Activated naive CD4-positive, alpha-beta T cell treated with anti-CD3 and anti-CD28 coated beads, Interleukin-2, amount 10 ng/mL, durations not matched to agents 7 days and 5 days (primary cell): ENCODE results near the gene ZNF490.
A peak's percentile ranks its signal among the peaks of the same experiment; 100 is the strongest.
"Not testable (repeated sequence)": the region's sequence is repeated elsewhere in the genome, so short reads cannot be mapped to it uniquely, and the experiment has no call there.

Source experiments
- CTCF ChIA-PET: fragments of 350-600 bp; sonication (Branson Sonifier 250); formaldehyde crosslinking; loops from one replicate; lab custom pipeline; 2021; ENCODE audit warnings: antibody characterized with exemption; lab: Charles Lee
- DNase-seq: peaks from one replicate; pipeline ENCODE4 v3.0.0-alpha.2; 2020
- H3K27ac Mint-ChIP-seq: one replicate; pipeline ENCODE4 v1.8.0; 2021; ENCODE audit warnings: mild to moderate bottlenecking, moderate library complexity, mixed read lengths
- H3K27me3 Mint-ChIP-seq: one replicate; pipeline ENCODE4 v1.8.0; 2021; ENCODE audit warnings: mild to moderate bottlenecking, mixed read lengths
- H3K36me3 Mint-ChIP-seq: one replicate; pipeline ENCODE4 v1.8.0; 2021; ENCODE audit warnings: mixed read lengths
- H3K4me1 Mint-ChIP-seq: one replicate; pipeline ENCODE4 v1.8.0; 2021; ENCODE audit warnings: mixed read lengths
- H3K4me3 Mint-ChIP-seq: one replicate; pipeline ENCODE4 v1.8.0; 2021; ENCODE audit warnings: mild to moderate bottlenecking, moderate library complexity, mixed read lengths
- H3K9me3 Mint-ChIP-seq: one replicate; pipeline ENCODE4 v1.8.0; 2021; ENCODE audit warnings: mixed read lengths

Gene ZNF490

GRCh38 chr19:12610540-12611360, at the start of gene ZNF490, which contains the start of gene ZNF791:
ZNF490 (minus strand) TSS chr19:12610813; CDS start chr19:12610680, 133 bp downstream.
ZNF791 (plus strand) TSS chr19:12610920; CDS start chr19:12611080, 160 bp downstream.
- DNase-seq: peak; percentile 99
- no peaks in the 10 kb centered on the region for H3K27me3 Mint-ChIP-seq
- peak within 1 kb of the TSS; percentile 100 for H3K4me3 Mint-ChIP-seq
- CTCF ChIA-PET: interaction anchor here (1.3 to 1.6 kb wide), 2 partner anchors 29 to 61 kb away, joined by 5 read pairs; no protein-coding TSS in a partner anchor
- H3K36me3 Mint-ChIP-seq: peaks cover 34% of the 10 kb centered on the region
- H3K4me1 Mint-ChIP-seq: peaks cover 53% of the 10 kb centered on the region
- H3K9me3 Mint-ChIP-seq: no peaks in the 10 kb centered on the region
- peak within 1 kb of the TSS; percentile 99 for H3K27ac Mint-ChIP-seq

GRCh38 chr19:12657966-12658365, 47.4 kb upstream of the ZNF490 start:
- no peak overlapping the region for H3K4me3 Mint-ChIP-seq
- no peak overlapping the region for H3K27ac Mint-ChIP-seq
- CTCF ChIA-PET: interaction anchor here (1.3 kb wide), 1 partner anchor 14 kb away, joined by 3 read pairs; no protein-coding TSS in a partner anchor
- no peaks in the 10 kb centered on the region for H3K9me3 Mint-ChIP-seq
- H3K27me3 Mint-ChIP-seq: no peaks in the 10 kb centered on the region
- DNase-seq: no peak
- H3K36me3 Mint-ChIP-seq: peaks cover 49% of the 10 kb centered on the region
- H3K4me1 Mint-ChIP-seq: no peaks in the 10 kb centered on the region

GRCh38 chr19:12656899-12657571, 46.4 kb upstream of the ZNF490 start:
- no peak overlapping the region for H3K27ac Mint-ChIP-seq
- H3K36me3 Mint-ChIP-seq: peaks cover 51% of the 10 kb centered on the region
- H3K4me3 Mint-ChIP-seq: no peak overlapping the region
- no peaks in the 10 kb centered on the region for H3K27me3 Mint-ChIP-seq
- CTCF ChIA-PET: no interaction called here
- H3K9me3 Mint-ChIP-seq: no peaks in the 10 kb centered on the region
- no peaks in the 10 kb centered on the region for H3K4me1 Mint-ChIP-seq
- no peak for DNase-seq

- Mint-ChIP-seq H3K4me3 (no peak overlapping the region), H3K9me3 (no peaks in the 10 kb centered on the region), H3K27ac (no peak overlapping the region), H3K36me3 (peaks cover 54% of the 10 kb centered on the region), H3K4me1 (no peaks in the 10 kb centered on the region), H3K27me3 (no peaks in the 10 kb centered on the region)
- DNase-seq: no peak
- CTCF ChIA-PET: interaction anchor here (0.9 kb wide), 1 partner anchor 21 kb away, joined by 3 read pairs; no protein-coding TSS in a partner anchor
These were observed 44.9 kb upstream of the ZNF490 start for GRCh38 chr19:12655546-12655945.

- CTCF ChIA-PET: interaction anchor here (1.6 kb wide), 1 partner anchor 12 kb away, joined by 6 read pairs; no protein-coding TSS in a partner anchor
- no peak for DNase-seq
- Mint-ChIP-seq H3K36me3 (peaks cover 54% of the 10 kb centered on the region), H3K27me3 (no peaks in the 10 kb centered on the region), H3K9me3 (no peaks in the 10 kb centered on the region), H3K4me3 (no peak overlapping the region), H3K4me1 (peaks cover 3% of the 10 kb centered on the region), H3K27ac (no peak overlapping the region)
These were observed 41.6 kb upstream of the ZNF490 start for GRCh38 chr19:12652219-12652618.

GRCh38 chr19:12649941-12650340, 39.3 kb upstream of the ZNF490 start:
- Mint-ChIP-seq H3K9me3 (no peaks in the 10 kb centered on the region), H3K27ac (no peak overlapping the region), H3K4me3 (no peak overlapping the region), H3K27me3 (no peaks in the 10 kb centered on the region), H3K4me1 (peaks cover 8% of the 10 kb centered on the region), H3K36me3 (peaks cover 39% of the 10 kb centered on the region)
- DNase-seq: no peak
- CTCF ChIA-PET: interaction anchor here (1.1 kb wide), 1 partner anchor 10 kb away, joined by 3 read pairs; no protein-coding TSS in a partner anchor

- peaks cover 8% of the 10 kb centered on the region for H3K4me1 Mint-ChIP-seq
- no peak overlapping the region for H3K4me3 Mint-ChIP-seq
- no peaks in the 10 kb centered on the region for H3K27me3 Mint-ChIP-seq
- H3K9me3 Mint-ChIP-seq: no peaks in the 10 kb centered on the region
- CTCF ChIA-PET: no interaction called here
- H3K27ac Mint-ChIP-seq: no peak overlapping the region
- peaks cover 41% of the 10 kb centered on the region for H3K36me3 Mint-ChIP-seq
- no peak for DNase-seq
These were observed 37.5 kb upstream of the ZNF490 start for GRCh38 chr19:12648088-12648487.

GRCh38 chr19:12647490-12648071, 37.0 kb upstream of the ZNF490 start:
- no peak overlapping the region for H3K27ac Mint-ChIP-seq
- H3K36me3 Mint-ChIP-seq: peaks cover 41% of the 10 kb centered on the region
- no peak for DNase-seq
- no peaks in the 10 kb centered on the region for H3K27me3 Mint-ChIP-seq
- no peak overlapping the region for H3K4me3 Mint-ChIP-seq
- CTCF ChIA-PET: no interaction called here
- no peaks in the 10 kb centered on the region for H3K9me3 Mint-ChIP-seq
- peaks cover 8% of the 10 kb centered on the region for H3K4me1 Mint-ChIP-seq

- no peak for DNase-seq
- Mint-ChIP-seq H3K27ac (peak overlapping the region; percentile 28), H3K4me3 (no peak overlapping the region), H3K9me3 (no peaks in the 10 kb centered on the region), H3K27me3 (no peaks in the 10 kb centered on the region), H3K4me1 (peaks cover 8% of the 10 kb centered on the region), H3K36me3 (peaks cover 39% of the 10 kb centered on the region)
- CTCF ChIA-PET: no interaction called here
These were observed 36.4 kb upstream of the ZNF490 start for GRCh38 chr19:12647047-12647446.

GRCh38 chr19:12646551-12646950, 35.9 kb upstream of the ZNF490 start:
- H3K4me1 Mint-ChIP-seq: peaks cover 8% of the 10 kb centered on the region
- no peak overlapping the region for H3K4me3 Mint-ChIP-seq
- peak overlapping the region; percentile 28 for H3K27ac Mint-ChIP-seq
- no peak for DNase-seq
- CTCF ChIA-PET: no interaction called here
- peaks cover 34% of the 10 kb centered on the region for H3K36me3 Mint-ChIP-seq
- no peaks in the 10 kb centered on the region for H3K27me3 Mint-ChIP-seq
- no peaks in the 10 kb centered on the region for H3K9me3 Mint-ChIP-seq

- Mint-ChIP-seq H3K4me1 (peaks cover 23% of the 10 kb centered on the region), H3K36me3 (peaks cover 22% of the 10 kb centered on the region)
- H3K4me3 Mint-ChIP-seq, DNase-seq, H3K9me3 Mint-ChIP-seq, H3K27ac Mint-ChIP-seq, H3K27me3 Mint-ChIP-seq, CTCF ChIA-PET: not testable (repeated sequence)
These were observed 33.1 kb upstream of the ZNF490 start for GRCh38 chr19:12643716-12644115.

GRCh38 chr19:12642506-12642905, 31.9 kb upstream of the ZNF490 start:
- H3K27ac Mint-ChIP-seq: no peak overlapping the region
- DNase-seq: no peak
- H3K9me3 Mint-ChIP-seq: no peaks in the 10 kb centered on the region
- H3K36me3 Mint-ChIP-seq: peaks cover 17% of the 10 kb centered on the region
- H3K27me3 Mint-ChIP-seq: peaks cover 4% of the 10 kb centered on the region
- H3K4me1 Mint-ChIP-seq: peaks cover 20% of the 10 kb centered on the region
- CTCF ChIA-PET: interaction anchor here (0.7 kb wide), 1 partner anchor 79 kb away, joined by 3 read pairs; no protein-coding TSS in a partner anchor
- H3K4me3 Mint-ChIP-seq: no peak overlapping the region

- CTCF ChIA-PET: no interaction called here
- H3K4me3 Mint-ChIP-seq: no peak overlapping the region
- H3K36me3 Mint-ChIP-seq: peaks cover 18% of the 10 kb centered on the region
- H3K9me3 Mint-ChIP-seq: no peaks in the 10 kb centered on the region
- no peak overlapping the region for H3K27ac Mint-ChIP-seq
- peaks cover 18% of the 10 kb centered on the region for H3K4me1 Mint-ChIP-seq
- no peak for DNase-seq
- peaks cover 4% of the 10 kb centered on the region for H3K27me3 Mint-ChIP-seq
These were observed 30.8 kb upstream of the ZNF490 start for GRCh38 chr19:12641456-12641855.
